ENCODE results near the gene OR6F1.
"Not testable (repeated sequence)": the region's sequence is repeated elsewhere in the genome, so short reads cannot be mapped to it uniquely, and the experiment has no call there.

The OR6F1 gene

DNA sequence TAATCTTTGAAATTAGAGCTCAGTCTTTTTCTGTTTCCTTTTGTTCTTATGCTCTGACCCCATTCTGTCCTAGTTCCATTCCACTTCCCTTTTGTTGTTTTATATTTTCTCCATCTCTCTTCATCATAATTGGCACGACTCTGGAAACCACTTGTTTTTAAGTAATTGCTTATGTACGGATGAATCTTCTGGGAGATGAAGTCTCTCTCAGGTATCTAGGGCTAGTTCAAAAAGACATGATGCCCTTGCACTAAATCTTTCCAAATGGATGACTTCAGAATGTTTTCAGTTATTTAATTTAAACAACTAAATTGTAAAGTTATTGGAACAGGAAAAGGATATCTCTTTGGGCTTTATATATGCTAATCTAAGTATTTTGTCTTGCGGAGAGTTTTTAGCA is at the start of gene OR6F1:
Gene OR6F1, minus strand, starts transcription at position 101 of the 400 bp plus-strand sequence. CDS start 3,891 bp downstream, outside the sequence.
- no peak for DNase-seq

DNA sequence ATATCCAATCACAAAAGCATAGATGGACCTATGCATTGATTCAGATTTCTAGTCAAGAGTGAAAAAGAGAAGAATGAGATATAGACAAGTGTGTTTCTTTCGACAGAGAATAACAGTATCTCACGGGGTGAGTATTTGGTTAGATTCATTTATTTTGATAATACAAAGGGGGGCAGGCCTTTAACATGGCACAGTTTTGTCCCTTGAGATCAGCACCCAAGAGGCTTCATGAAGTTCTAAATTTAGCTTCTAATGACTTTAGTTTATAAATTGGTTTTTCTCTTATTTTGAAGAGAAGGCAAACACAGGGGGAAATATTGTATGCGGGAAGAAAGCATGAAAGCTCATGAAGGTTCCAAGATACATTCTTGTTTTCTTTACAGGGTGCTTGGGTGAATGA is 44.0 kb upstream of the OR6F1 start, which contains the start of gene OR1C1:
Gene OR1C1, minus strand, starts transcription at position 101 of the 400 bp plus-strand sequence. CDS start 2,150 bp downstream, outside the sequence.
- DNase-seq: no peak

DNA sequence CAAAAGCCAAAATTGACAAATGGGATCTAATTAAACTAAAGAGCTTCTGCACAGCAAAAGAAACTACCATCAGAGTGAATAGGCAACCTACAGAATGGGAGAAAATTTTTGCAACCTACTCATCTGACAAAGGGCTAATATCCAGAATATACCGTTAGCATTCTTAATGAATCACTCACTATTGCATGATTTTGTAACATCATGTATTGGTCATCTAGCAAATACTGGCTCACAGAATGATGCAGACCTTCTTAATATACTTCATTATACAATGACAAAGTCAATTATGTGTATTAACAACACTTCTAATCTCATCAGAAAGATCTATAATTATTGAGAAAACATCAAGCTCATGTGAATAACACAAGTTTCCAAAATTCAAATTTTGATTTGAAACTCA is 37.9 kb upstream of the OR6F1 start:
- DNase-seq: not testable (repeated sequence)

DNA sequence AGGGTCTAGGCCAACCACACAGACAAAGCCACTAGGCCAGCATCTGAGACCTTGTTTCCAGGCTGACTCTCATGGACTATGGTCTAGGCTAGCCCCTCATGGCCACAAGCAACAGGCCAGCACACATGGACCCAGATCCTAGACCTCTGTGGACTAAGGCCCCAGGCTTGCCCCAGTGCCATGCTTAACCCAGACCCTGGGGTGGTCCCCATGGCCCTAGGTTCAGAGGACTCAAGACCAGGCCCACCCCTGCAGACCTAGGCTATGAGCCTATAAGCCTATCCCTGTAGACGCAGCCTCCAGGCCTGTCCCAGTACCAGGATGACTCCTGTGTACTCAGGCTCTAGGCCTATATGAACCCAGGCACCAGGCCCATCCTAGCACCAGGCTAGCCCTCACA is 33.4 kb upstream of the OR6F1 start:
- DNase-seq: no peak

DNA sequence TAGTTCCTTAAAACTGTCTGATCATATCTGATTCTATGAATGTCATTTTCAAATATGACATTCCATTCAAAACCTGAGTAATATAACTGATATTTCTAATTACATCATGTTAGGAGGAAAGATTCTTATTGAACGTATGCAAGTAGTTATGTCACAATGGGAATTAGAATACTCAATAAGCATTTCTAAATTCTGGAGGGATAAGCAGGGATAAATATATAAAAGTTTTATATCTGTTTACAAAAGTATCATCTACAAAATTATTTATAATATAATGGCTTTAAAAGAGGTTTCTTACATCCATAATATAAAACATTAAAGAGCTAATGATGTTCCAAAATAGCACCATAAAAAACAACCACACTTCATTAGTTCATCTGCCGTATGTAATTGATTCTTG is 31.6 kb upstream of the OR6F1 start, which contains the start of gene OR14A2:
Gene OR14A2, minus strand, starts transcription at position 101 of the 400 bp plus-strand sequence.
- DNase-seq: no peak

DNA sequence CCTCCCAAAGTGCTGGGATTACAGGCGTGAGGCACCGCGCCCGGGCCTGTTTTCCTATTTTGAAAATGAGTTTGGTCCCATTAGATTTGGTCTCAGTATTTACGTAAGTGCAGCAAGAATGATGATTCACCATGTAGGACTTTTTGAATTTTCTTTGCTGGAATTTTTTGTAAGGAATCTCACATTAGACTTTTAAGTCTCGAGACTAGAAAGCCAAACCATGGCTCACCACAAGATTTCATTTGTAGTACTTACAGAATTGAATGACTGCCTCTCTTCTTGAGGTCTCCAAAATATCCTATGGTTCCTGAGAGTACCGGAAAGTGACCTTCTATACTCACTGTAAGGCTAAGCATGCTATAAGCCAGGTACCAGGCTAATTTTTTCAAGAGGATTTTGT is 31.2 kb upstream of the OR6F1 start:
- no peak for DNase-seq

DNA sequence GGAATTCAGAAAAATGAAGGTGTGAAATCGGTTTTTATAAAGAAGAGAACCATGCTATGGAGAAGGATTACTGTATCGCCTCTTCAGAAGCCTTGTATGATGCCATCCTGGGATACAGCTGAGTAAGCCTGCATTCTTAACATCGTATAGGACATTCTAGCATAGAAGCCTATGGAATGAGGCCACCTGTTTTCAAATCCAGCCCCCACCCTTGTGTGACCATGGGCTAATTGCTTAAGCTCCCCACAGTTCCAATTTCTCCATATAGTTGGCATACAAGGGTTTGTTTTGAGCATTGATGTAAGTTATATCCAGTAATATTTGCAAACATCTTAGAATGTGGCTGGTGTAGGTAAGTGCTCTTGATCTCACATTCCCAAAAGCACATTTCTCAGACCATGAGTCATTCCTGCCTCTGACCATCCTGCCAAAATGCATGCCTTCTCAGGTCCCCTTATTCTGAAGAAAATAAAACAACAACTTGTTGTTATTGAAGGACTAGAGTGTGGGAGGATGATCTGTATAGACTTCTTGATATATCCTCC is 30.0 kb upstream of the OR6F1 start:
- DNase-seq: no peak

DNA sequence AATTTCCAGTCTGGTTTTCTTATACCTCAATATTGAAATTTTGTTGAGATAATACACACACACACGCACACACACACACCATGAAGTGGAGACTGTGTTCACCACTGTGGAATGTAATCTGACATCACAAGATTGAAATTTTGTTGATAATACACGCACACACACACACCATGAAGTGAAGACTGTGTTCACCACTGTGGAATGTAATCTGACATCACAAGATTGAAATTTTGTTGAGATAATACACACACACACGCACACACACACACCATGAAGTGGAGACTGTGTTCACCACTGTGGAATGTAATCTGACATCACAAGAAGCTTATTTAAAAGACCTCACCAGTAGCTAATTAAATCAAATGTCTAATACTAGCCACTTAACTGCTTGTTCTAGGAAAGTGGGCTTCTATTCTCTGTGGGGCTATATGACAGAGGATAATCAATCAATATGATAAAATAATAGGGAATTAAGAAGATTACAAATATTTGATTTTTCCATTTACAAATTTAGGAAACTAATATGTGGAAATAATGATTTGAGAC is 25.8 kb upstream of the OR6F1 start:
- not testable (repeated sequence) for DNase-seq

DNA sequence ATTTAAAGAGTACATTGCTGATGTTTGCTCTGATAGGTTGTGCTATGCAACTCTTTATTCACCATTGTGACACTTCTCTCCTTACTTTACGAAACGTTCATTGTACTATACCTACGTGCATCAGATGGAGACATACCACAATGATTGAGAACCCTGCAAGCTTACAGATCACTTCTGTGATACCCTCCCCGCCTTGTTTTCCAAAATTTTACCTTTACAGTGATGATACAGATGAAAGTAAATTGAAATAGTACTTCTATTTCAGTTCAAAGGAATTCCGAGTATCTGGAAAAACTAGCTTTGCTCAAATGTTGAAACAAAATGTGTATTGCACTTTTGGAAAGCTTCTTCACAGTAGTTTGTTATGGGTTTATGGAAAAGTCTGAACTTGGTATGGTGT is 25.3 kb upstream of the OR6F1 start:
- no peak for DNase-seq

DNA sequence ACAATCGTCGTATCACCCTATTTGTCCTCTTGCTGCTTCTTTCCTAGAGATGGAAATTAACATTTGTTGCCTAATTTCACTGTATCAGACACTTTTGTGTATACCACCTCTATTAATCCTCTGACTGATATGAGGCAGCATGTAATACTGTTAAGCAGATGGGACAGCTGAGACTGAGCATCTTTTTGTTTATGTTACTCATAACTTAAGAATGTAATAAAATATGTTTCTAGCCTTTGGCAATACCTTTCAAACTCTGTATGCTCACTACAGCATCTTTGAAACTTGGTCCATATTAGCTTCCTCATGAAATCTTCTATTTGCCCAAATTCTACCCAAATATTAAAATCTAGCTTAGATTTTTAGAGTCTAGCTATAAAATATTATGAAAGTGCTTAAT is 24.3 kb upstream of the OR6F1 start:
- no peak for DNase-seq

DNA sequence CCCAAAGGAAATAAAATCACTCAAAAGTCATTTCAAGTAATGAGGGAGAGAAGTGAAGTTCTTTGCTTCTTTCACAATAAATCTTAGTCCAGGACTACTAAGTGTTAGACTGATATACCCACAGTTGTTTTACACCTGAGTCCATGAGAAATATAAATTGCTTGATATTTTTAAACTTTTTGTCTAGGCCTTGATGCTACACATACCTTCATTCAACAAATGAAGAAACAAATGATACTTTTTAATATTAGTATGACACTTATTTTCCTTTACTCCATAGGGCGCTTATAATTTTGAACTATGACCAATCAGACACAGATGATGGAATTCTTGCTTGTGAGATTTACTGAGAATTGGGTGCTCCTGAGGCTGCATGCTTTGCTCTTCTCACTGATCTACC is 21.9 kb upstream of the OR6F1 start, which contains the start of gene OR14K1:
Gene OR14K1, plus strand, starts transcription at position 301 of the 400 bp plus-strand sequence. Its CDS starts 0 bp downstream, at position 301.
- DNase-seq: no peak

DNA sequence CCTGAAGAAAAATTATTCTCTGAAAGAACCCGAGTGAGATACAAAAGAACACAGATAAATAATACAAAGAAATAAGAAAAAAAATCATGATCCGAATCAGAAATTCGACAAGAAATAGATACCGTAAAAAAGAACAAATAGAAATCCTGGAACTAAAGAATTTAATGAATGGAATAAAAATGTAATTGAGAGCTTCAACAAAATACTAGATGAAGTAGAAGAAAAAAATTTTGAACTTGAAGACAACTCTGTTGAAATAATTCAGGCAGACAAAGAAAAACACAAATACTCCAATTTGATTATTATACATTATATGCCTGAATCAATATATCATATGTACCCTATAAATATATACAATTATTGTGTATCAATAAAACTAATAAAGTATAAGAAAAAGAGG is 4.8 kb upstream of the OR6F1 start:
- no peak for DNase-seq

DNA sequence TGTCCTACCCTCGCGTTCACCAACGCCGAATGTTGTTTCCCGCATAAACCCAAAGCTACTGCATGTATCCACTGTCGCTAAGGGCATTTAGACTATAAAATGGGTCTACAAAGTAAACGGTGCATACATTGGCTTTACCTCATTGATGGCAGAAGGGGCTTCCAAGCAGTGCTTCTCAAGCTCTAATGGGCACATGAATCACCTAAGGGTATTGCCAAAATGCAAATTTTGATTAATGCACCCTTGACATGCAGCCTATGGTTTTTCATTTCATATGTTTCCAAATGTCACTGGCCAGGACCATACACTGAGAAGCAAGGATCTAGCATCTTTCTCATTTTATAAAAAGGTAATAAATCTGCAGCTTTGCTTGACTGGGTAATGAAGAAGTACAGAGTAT is 2.7 kb downstream of the OR6F1 start:
- DNase-seq: no peak

DNA sequence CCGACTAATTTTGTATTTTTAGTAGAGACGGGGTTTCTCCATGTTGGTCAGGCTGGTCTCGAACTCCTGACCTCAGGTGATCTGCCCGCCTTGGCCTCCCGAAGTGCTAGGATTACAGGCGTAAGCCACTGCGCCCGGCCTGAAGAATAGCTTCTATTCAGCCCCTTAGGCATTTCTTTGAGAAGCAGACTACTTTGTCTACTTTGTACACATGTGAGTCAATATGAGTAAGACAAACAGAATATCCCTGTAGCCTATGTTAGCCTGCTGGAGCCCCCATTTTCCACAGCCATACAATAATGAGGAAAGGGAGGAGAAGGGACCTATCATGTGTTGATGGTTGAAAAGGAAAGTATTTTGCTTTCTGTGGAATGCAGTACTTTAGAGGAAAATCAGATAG is 5.8 kb downstream of the OR6F1 start:
- not testable (repeated sequence) for DNase-seq

DNA sequence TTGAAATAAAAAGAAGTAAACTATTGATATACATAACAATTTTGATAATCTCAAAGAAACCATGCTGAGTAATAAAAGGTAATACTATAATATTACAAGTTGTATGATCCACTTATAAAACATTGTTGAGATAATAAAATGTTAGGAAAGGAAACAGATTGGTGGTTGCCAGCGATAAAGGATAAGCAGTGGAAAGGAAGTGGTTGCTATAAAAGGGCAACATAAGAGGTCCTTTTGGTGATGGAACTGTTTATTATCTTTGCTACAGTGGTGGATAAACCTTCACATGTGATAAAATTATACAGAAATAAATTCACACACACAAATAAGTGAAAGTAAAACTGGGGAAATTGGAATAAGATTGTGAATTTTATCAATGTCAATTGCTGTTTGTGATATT is 15.1 kb downstream of the OR6F1 start:
- no peak for DNase-seq

DNA sequence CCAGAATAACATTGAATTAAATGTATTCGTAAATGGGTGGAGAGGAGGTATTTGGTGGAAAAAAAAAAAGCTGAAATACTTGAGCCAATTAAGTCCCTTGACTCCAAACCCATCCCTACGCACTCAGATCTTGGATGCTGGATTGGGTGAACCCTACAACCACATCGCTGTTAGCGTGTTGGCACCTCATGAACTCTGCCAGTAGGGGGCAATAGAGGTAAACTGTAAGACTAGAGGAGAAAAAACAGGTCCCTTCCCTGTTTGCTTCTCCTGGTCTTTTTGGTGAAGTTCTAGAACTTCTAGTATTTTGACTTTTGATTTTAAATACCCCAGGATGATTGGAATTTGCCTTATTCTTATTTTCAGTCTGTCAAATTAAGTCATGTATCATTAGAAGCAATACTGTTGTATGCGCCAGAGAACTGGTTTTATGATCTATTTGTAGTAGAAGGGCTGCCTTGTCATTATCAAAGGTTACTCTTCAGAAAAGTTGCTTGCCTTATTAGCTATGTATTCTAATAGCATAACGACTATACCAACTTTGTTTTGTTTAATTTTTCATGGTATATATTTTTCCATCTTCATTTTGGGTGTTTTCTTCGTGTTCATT is 35.1 kb downstream of the OR6F1 start:
- DNase-seq: peak; percentile 22

DNA sequence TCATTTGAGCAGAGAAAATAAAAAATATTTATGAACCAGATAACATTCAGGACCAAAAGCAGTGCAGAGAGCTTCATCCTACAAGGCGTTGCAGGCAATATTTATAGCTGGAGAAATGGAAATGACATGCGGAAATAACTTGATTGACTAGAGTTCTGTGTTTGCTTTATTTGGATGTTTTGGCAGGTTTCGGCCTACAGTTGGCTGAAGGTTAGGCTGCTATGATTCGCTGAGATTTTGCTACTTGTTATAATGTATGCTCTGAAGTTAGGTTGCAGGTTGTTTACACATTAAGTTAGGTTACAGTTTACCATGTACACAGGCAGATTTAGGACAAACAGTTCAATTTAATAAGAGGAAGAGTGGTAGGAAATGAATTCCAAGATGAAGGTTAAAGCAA is 36.3 kb downstream of the OR6F1 start:
- DNase-seq: no peak

DNA sequence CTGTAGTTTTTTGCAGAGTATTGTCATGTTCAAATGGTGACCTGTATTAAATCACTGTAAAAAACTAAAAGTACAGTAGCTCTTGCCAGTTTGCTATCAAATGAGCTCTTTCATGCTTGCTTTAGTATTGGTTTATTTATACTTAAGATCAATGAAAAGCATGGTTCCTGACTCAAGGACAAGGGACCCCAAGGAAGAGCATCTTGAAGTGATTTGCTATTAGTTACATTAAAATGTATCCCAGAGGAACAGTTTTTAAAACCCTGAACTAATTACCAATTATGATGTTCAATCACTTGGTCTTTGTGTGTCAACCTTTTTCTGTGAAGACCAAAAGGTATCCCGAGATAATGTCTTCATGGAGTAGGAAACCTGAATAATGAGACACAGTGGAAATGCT is 36.8 kb downstream of the OR6F1 start, which contains the start of gene OR13G1:
Gene OR13G1, minus strand, starts transcription at position 101 of the 400 bp plus-strand sequence. CDS start 6,698 bp downstream, outside the sequence.
- DNase-seq: no peak

DNA sequence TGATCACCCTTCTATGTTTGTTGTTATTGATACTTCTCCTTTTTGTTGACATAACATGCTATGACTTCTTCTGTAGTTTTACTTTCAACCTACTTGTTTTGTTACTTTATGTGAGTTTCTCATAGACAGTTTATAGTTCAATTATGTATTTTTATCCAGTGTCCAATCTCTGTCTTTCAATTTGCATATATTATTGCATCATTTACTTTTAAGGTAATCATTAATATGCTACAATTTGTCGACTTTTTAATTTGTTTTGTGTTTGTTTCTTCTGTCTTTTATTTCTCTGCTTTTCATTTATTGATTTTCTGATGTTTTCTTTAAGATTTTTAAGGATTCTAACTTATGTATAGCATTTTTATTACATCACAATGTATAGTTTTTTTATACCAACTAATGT is 47.2 kb downstream of the OR6F1 start:
- DNase-seq: no peak

All from right hindlimb (tissue), 1 donor.